Skeletal muscle cell (primary cell): ENCODE results near the gene NAT9.

Experiments used
- DNase-seq: peaks from one replicate; pipeline ENCODE4 v3.0.0-alpha.2; 2010; ENCODE audit warnings: low read depth
- H3K4me3 ChIP-seq: 2 replicates; pipeline ENCODE4 v1.5.1; 2011; ENCODE audit warnings: low read depth, mild to moderate bottlenecking, control low read depth, low read length, moderate library complexity

NAT9 gene

GRCh38 chr17:74736513-74737298, 39.4 kb downstream of the NAT9 start, which contains the start of gene RAB37:
Gene RAB37, plus strand, starts transcription at chr17:74737256. Its CDS starts 17 bp downstream, at chr17:74737273.
- DNase-seq: no peak
- H3K4me3 ChIP-seq: no peak within 1 kb of the TSS

GRCh38 chr17:74734256-74734655, 41.9 kb downstream of the NAT9 start:
- DNase-seq: no peak
- H3K4me3 ChIP-seq: no peak overlapping the region

GRCh38 chr17:74733365-74734122, 42.6 kb downstream of the NAT9 start:
- H3K4me3 ChIP-seq: no peak overlapping the region
- no peak for DNase-seq

- no peak for DNase-seq
- H3K4me3 ChIP-seq: no peak overlapping the region
Observed at GRCh38 chr17:74732042-74732867, 43.9 kb downstream of the NAT9 start.

- no peak for DNase-seq
- H3K4me3 ChIP-seq: no peak overlapping the region
Observed at GRCh38 chr17:74731347-74731605, 44.9 kb downstream of the NAT9 start.

GRCh38 chr17:74730491-74731346, 45.4 kb downstream of the NAT9 start:
- no peak for DNase-seq
- no peak overlapping the region for H3K4me3 ChIP-seq

- DNase-seq: no peak
- H3K4me3 ChIP-seq: no peak overlapping the region
Observed at GRCh38 chr17:74729866-74730265, 46.3 kb downstream of the NAT9 start.

GRCh38 chr17:74729368-74729767, 46.8 kb downstream of the NAT9 start:
- DNase-seq: no peak
- no peak overlapping the region for H3K4me3 ChIP-seq

- H3K4me3 ChIP-seq: no peak overlapping the region
- DNase-seq: no peak
Observed at GRCh38 chr17:74728702-74729075, 47.5 kb downstream of the NAT9 start.

- no peak overlapping the region for H3K4me3 ChIP-seq
- no peak for DNase-seq
Observed at GRCh38 chr17:74728033-74728701, 48.0 kb downstream of the NAT9 start.

- DNase-seq: no peak
- no peak overlapping the region for H3K4me3 ChIP-seq
Observed at GRCh38 chr17:74725111-74725510, 51.0 kb downstream of the NAT9 start.

GRCh38 chr17:74723891-74724290, 52.3 kb downstream of the NAT9 start:
- H3K4me3 ChIP-seq: no peak overlapping the region
- no peak for DNase-seq

GRCh38 chr17:74722782-74723181, 53.4 kb downstream of the NAT9 start:
- DNase-seq: no peak
- no peak overlapping the region for H3K4me3 ChIP-seq
